ENCODE data around the gene EXD3.

GRCh38 chr9:137341227-137341626 lies 81.7 kb downstream of the EXD3 start:
- TF ChIP-seq, protein P1, sequence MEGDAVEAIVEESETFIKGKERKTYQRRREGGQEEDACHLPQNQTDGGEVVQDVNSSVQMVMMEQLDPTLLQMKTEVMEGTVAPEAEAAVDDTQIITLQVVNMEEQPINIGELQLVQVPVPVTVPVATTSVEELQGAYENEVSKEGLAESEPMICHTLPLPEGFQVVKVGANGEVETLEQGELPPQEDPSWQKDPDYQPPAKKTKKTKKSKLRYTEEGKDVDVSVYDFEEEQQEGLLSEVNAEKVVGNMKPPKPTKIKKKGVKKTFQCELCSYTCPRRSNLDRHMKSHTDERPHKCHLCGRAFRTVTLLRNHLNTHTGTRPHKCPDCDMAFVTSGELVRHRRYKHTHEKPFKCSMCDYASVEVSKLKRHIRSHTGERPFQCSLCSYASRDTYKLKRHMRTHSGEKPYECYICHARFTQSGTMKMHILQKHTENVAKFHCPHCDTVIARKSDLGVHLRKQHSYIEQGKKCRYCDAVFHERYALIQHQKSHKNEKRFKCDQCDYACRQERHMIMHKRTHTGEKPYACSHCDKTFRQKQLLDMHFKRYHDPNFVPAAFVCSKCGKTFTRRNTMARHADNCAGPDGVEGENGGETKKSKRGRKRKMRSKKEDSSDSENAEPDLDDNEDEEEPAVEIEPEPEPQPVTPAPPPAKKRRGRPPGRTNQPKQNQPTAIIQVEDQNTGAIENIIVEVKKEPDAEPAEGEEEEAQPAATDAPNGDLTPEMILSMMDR (IDR thresholded peaks at IDR 0.05): no peak
- no peak for TF ChIP-seq POLR2A (IDR thresholded peaks at IDR 0.05)
- no peak for TF ChIP-seq EP300 (IDR thresholded peaks at IDR 0.05)
- TF ChIP-seq POLR2AphosphoS5 (IDR thresholded peaks at IDR 0.05): no peak

Data from stomach (tissue), 4 donors.